Measurements from ENCODE around the gene ATP8B1. TPM values are rescaled to one million over a fixed set of nuclear protein-coding genes. Genes with fewer than 3 reads are reported as not detected.

The ATP8B1 gene
- total and polyA plus RNA-seq, 11 donors, result 3.0 to 12.8 (median 6.2) TPM

- intact Hi-C loops (cut with DNase I), result no loop called here
- WGBS, 4 donors, result 77 to 93% (median 82%) methylated on average over 2 of the region's 2 CpGs
- Histone ChIP-seq H3K36me3 (peaks cover 0 to 25% (median 0%) of the 10 kb centered on the region in 9 donors), H3K4me1 (peaks cover 0 to 16% (median 10%) of the 10 kb centered on the region in 12 donors), H3K27me3 (no peaks in the 10 kb centered on the region), H3K9me3 (no peaks in the 10 kb centered on the region), H3K27ac (no peak overlapping the region), H3K4me3 (no peak overlapping the region)
- no peak for DNase-seq
- TF ChIP-seq, protein P1, sequence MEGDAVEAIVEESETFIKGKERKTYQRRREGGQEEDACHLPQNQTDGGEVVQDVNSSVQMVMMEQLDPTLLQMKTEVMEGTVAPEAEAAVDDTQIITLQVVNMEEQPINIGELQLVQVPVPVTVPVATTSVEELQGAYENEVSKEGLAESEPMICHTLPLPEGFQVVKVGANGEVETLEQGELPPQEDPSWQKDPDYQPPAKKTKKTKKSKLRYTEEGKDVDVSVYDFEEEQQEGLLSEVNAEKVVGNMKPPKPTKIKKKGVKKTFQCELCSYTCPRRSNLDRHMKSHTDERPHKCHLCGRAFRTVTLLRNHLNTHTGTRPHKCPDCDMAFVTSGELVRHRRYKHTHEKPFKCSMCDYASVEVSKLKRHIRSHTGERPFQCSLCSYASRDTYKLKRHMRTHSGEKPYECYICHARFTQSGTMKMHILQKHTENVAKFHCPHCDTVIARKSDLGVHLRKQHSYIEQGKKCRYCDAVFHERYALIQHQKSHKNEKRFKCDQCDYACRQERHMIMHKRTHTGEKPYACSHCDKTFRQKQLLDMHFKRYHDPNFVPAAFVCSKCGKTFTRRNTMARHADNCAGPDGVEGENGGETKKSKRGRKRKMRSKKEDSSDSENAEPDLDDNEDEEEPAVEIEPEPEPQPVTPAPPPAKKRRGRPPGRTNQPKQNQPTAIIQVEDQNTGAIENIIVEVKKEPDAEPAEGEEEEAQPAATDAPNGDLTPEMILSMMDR (IDR thresholded peaks at IDR 0.05), result no peak
- TF ChIP-seq POLR2A (IDR thresholded peaks at IDR 0.05), result no peak
- ATAC-seq, result no peak
These were observed 40.4 kb downstream of the ATP8B1 start for GRCh38 chr18:57762686-57763085.

DNA sequence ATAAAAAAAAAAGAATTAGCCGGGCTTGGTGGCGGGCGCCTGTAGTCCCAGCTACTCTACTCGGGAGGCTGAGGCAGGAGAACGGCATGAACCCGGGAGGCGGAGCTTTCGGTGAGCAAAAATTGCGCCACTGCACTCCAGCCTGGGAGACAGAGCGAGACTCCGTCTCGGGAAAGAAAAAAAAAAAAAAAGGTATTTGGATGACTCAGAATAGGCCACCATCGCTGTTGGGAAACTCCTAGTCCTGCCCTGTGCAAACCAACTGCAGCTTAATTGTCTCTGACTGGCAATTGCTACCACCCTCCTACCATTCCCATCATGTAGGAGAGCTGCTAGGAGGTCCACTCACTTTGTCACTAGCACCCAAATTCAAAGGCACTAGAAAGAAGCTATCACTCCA is 43.5 kb downstream of the ATP8B1 start:
- DNase-seq (no peak), ATAC-seq (no peak)
- H3K27ac ChIP-seq, result no peak overlapping the region
- peaks cover 0 to 35% (median 0%) of the 10 kb centered on the region in 9 donors for H3K36me3 ChIP-seq
- no peak overlapping the region for H3K4me3 ChIP-seq
- TF ChIP-seq POLR2A (IDR thresholded peaks at IDR 0.05), result no peak
- TF ChIP-seq, protein P1 (IDR thresholded peaks at IDR 0.05), result no peak
- 92 to 98% (median 96%) methylated on average over 13 of the region's 13 CpGs for WGBS, 4 donors
- peaks cover 0 to 10% (median 0%) of the 10 kb centered on the region in 12 donors for H3K4me1 ChIP-seq
- no peaks in the 10 kb centered on the region for H3K9me3 ChIP-seq
- intact Hi-C loops (cut with DNase I), result no loop called here
- H3K27me3 ChIP-seq, result no peaks in the 10 kb centered on the region

- no peaks in the 10 kb centered on the region for H3K9me3 ChIP-seq
- no peak for TF ChIP-seq POLR2A (IDR thresholded peaks at IDR 0.05)
- TF ChIP-seq, protein P1 (IDR thresholded peaks at IDR 0.05), result no peak
- peaks cover 0 to 26% (median 0%) of the 10 kb centered on the region in 9 donors for H3K36me3 ChIP-seq
- H3K4me1 ChIP-seq, result peaks cover 0 to 17% (median 4%) of the 10 kb centered on the region in 12 donors
- intact Hi-C loops (cut with DNase I), result no loop called here
- ATAC-seq (no peak), DNase-seq (no peak)
- H3K27ac ChIP-seq, result no peak overlapping the region
- 80 to 91% (median 87%) methylated on average over 7 of the region's 7 CpGs for WGBS, 4 donors
- H3K4me3 ChIP-seq, result no peak overlapping the region
- no peaks in the 10 kb centered on the region for H3K27me3 ChIP-seq
These were observed 47.5 kb downstream of the ATP8B1 start for GRCh38 chr18:57755473-57756067.

- 82 to 93% (median 91%) methylated on average over 5 of the region's 5 CpGs for WGBS, 4 donors
These were observed 48.4 kb downstream of the ATP8B1 start for GRCh38 chr18:57754577-57755338.

More at GRCh38 chr18:57754577-57755338, 48.4 kb downstream of the ATP8B1 start:
- H3K4me3 ChIP-seq, result no peak overlapping the region
- intact Hi-C loops (cut with DNase I), result no loop called here
- peaks cover 0 to 18% (median 0%) of the 10 kb centered on the region in 9 donors for H3K36me3 ChIP-seq
- no peak for TF ChIP-seq POLR2A (IDR thresholded peaks at IDR 0.05)
- TF ChIP-seq, protein P1 (IDR thresholded peaks at IDR 0.05), result no peak
- H3K4me1 ChIP-seq, result peaks cover 0 to 19% (median 4%) of the 10 kb centered on the region in 12 donors
- no peak for DNase-seq
- no peak overlapping the region for H3K27ac ChIP-seq
- no peaks in the 10 kb centered on the region for H3K27me3 ChIP-seq
- ATAC-seq, result no peak
- H3K9me3 ChIP-seq, result no peaks in the 10 kb centered on the region
